CD4-positive, alpha-beta T cell (primary cell): ENCODE measurements around the gene PLPPR1. TPM values are rescaled to one million over a fixed set of nuclear protein-coding genes. Genes with fewer than 3 reads are reported as not detected.

Source experiments
- ATAC-seq: fragments of 200-7000 bp; cut with Tn5 transposase; one replicate; pipeline ENCODE4 v1.10.0; 2022; ENCODE audit warnings: mild to moderate bottlenecking; ENCODE audit not compliant: poor library complexity
- CTCF ChIA-PET: fragments of 350-600 bp; sonication (Branson Sonifier 250); formaldehyde crosslinking; loops from one replicate; lab custom pipeline; 2021; ENCODE audit warnings: antibody characterized with exemption, inconsistent platforms; lab: Charles Lee
- POLR2A ChIA-PET: fragments of 350-600 bp; sonication (Branson Sonifier 250); formaldehyde crosslinking; loops from one replicate; lab custom pipeline; 2021; ENCODE audit warnings: antibody characterized with exemption, inconsistent platforms; lab: Charles Lee
- DNase-seq, 14 experiments: peaks; one replicate each; pipeline ENCODE4 v3.0.0-alpha.2; 2013 to 2020; ENCODE audit warnings: mixed read lengths in 2 of 14
- H3K27ac ChIP-seq, 2 donors: one replicate each; pipeline versions ENCODE4 v1.5.1 to v1.7.0; 2013; ENCODE audit warnings: low read length in 2 of 2, low read depth in 1 of 2, mild to moderate bottlenecking in 1 of 2
- H3K27me3 ChIP-seq, 2 experiments: 1 replicate in 1 of 2; 2 replicates in 1 of 2; pipeline versions ENCODE4 v1.6.1 to v1.7.0; 2013; ENCODE audit warnings: low read length in 2 of 2, control low read depth in 1 of 2, mild to moderate bottlenecking in 1 of 2, moderate library complexity in 1 of 2; ENCODE audit not compliant: insufficient read depth in 2 of 2, control insufficient read depth in 1 of 2
- H3K36me3 ChIP-seq: one replicate; pipeline ENCODE4 v1.6.1; 2013; ENCODE audit warnings: low read length, control low read depth; ENCODE audit not compliant: insufficient read depth
- H3K4me1 ChIP-seq: one replicate; pipeline ENCODE4 v1.6.1; 2013; ENCODE audit warnings: low read length, control low read depth; ENCODE audit not compliant: insufficient read depth
- H3K4me3 ChIP-seq: one replicate; pipeline ENCODE4 v1.5.1; 2013; ENCODE audit warnings: mild to moderate bottlenecking, low read length, moderate library complexity
- H3K9me3 ChIP-seq, 2 experiments: 1 replicate in 1 of 2; 2 replicates in 1 of 2; pipeline versions ENCODE4 v1.6.1 to v1.7.0; 2013; ENCODE audit warnings: low read length in 2 of 2, mild to moderate bottlenecking in 2 of 2, control low read depth in 1 of 2, moderate library complexity in 1 of 2; ENCODE audit not compliant: control insufficient read depth in 1 of 2, insufficient read depth in 1 of 2
- H3K27ac Mint-ChIP-seq: one replicate; pipeline ENCODE4 v1.8.0; 2020; ENCODE audit warnings: mixed read lengths
- H3K27me3 Mint-ChIP-seq: one replicate; pipeline ENCODE4 v1.8.0; 2021; ENCODE audit warnings: mixed read lengths
- H3K36me3 Mint-ChIP-seq: one replicate; pipeline ENCODE4 v1.8.0; 2021; ENCODE audit warnings: low read depth, mixed read lengths
- H3K4me1 Mint-ChIP-seq: one replicate; pipeline ENCODE4 v1.8.0; 2021; ENCODE audit warnings: low read depth, mixed read lengths
- H3K4me3 Mint-ChIP-seq: one replicate; pipeline ENCODE4 v1.8.0; 2020; ENCODE audit warnings: mild to moderate bottlenecking, mixed read lengths
- H3K9me3 Mint-ChIP-seq: one replicate; pipeline ENCODE4 v1.8.0; 2020; ENCODE audit warnings: mixed read lengths
- intact Hi-C, 2 experiments: fragments of 100-400 bp; cut with DNase I in 1 of 2; cut with micrococcal nuclease in 1 of 2; formaldehyde crosslinking; loops; one replicate each; pipeline versions ENCODE4 v1.15.1 to v1.9.0; 2023 to 2025; cut with DNase I, micrococcal nuclease
- total RNA-seq, 174 experiments: library from RNA in 2 of 174; stranded (reverse) in 2 of 174; gene quantifications; one replicate each; pipeline ENCODE4 v1.2.3 and lab custom pipeline; 2021 to 2026
- TF ChIP-seq, protein P1 (sequence below): fragments of 200-600 bp; IDR thresholded peaks from one replicate; pipeline ENCODE4 v1.8.0; 2022; ENCODE audit warnings: antibody characterized with exemption, mild to moderate bottlenecking

PLPPR1 gene
- total RNA-seq, 2 experiments from 2014 or later: not detected

- Mint-ChIP-seq H3K4me1 (no peaks in the 10 kb centered on the region), H3K36me3 (no peaks in the 10 kb centered on the region), H3K9me3 (peaks cover 4% of the 10 kb centered on the region), H3K4me3 (no peak overlapping the region), H3K27ac (no peak overlapping the region), H3K27me3 (no peaks in the 10 kb centered on the region)
- H3K9me3 ChIP-seq: peaks cover 0 to 3% of the 10 kb centered on the region in 2 experiments
- CTCF ChIA-PET: no interaction called here
- no peaks in the 10 kb centered on the region for H3K36me3 ChIP-seq
- no peak for DNase-seq
- no peak overlapping the region for H3K4me3 ChIP-seq
- H3K4me1 ChIP-seq: no peaks in the 10 kb centered on the region
- TF ChIP-seq, protein P1, sequence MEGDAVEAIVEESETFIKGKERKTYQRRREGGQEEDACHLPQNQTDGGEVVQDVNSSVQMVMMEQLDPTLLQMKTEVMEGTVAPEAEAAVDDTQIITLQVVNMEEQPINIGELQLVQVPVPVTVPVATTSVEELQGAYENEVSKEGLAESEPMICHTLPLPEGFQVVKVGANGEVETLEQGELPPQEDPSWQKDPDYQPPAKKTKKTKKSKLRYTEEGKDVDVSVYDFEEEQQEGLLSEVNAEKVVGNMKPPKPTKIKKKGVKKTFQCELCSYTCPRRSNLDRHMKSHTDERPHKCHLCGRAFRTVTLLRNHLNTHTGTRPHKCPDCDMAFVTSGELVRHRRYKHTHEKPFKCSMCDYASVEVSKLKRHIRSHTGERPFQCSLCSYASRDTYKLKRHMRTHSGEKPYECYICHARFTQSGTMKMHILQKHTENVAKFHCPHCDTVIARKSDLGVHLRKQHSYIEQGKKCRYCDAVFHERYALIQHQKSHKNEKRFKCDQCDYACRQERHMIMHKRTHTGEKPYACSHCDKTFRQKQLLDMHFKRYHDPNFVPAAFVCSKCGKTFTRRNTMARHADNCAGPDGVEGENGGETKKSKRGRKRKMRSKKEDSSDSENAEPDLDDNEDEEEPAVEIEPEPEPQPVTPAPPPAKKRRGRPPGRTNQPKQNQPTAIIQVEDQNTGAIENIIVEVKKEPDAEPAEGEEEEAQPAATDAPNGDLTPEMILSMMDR: no peak
- no peak for ATAC-seq
- POLR2A ChIA-PET: no interaction called here
- intact Hi-C loops: no loop called here
- no peak overlapping the region for H3K27ac ChIP-seq
- no peaks in the 10 kb centered on the region for H3K27me3 ChIP-seq
Observed at GRCh38 chr9:101132801-101133200, 104.3 kb downstream of the PLPPR1 start.

DNA sequence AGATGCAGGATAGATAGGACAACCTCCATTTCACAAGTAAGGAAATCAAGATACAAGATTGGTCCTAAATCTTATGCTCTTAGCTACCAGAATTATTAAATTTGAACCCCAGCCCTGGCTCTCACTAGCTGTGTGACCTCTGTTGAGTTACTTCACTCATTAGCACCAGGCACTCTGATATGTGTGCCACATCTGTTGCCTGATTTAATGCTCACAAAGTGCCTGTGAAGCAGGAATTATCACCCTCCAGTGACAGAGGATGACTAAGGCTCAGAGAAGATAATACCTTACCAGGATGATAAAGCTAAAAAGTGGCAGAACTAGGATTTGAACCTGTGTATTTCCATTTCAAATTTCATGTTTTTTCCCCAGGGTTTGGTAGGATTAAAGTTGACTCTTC, 110.0 kb downstream of the PLPPR1 start:
- H3K9me3 Mint-ChIP-seq: peaks cover 5% of the 10 kb centered on the region
- Histone ChIP-seq H3K27ac (no peak overlapping the region), H3K9me3 (peaks cover 0 to 3% of the 10 kb centered on the region in 2 experiments), H3K4me1 (no peaks in the 10 kb centered on the region), H3K36me3 (no peaks in the 10 kb centered on the region), H3K27me3 (no peaks in the 10 kb centered on the region), H3K4me3 (no peak overlapping the region)
- H3K4me1 Mint-ChIP-seq: no peaks in the 10 kb centered on the region
- H3K36me3 Mint-ChIP-seq: no peaks in the 10 kb centered on the region
- no peak overlapping the region for H3K4me3 Mint-ChIP-seq
- no peak for ATAC-seq
- no peaks in the 10 kb centered on the region for H3K27me3 Mint-ChIP-seq
- CTCF ChIA-PET: interaction anchor here (0.8 to 1.3 kb wide), 2 partner anchors 8 to 10 kb away, joined by 3 read pairs; no protein-coding TSS in a partner anchor
- no peak overlapping the region for H3K27ac Mint-ChIP-seq
- intact Hi-C loops: no loop called here
- TF ChIP-seq, protein P1: no peak
- POLR2A ChIA-PET: no interaction called here
- DNase-seq: no peak

DNA sequence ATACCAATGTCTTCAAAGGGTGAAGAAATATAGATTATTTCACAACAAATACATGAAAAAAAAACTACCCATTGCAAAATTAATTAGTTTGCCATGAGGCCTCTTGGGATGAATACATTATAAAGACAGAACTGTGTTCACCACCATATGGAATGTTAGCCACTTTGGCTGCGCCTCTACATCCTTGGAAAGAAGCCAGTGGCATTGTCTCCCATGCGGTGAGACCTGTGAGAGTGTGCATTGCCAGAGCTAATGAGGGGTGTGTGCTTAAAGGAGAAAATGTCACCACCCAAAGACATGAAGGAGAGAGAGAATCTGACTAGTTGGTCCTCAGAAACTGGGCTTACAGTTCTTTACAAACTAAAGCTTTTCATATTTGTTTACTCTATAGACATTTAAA, 110.6 kb downstream of the PLPPR1 start:
- ChIA-PET CTCF (interaction anchor here (0.8 to 1.3 kb wide), 2 partner anchors 9 to 11 kb away, joined by 3 read pairs; no protein-coding TSS in a partner anchor), POLR2A (no interaction called here)
- TF ChIP-seq, protein P1: no peak
- Histone ChIP-seq H3K27ac (no peak overlapping the region), H3K4me1 (no peaks in the 10 kb centered on the region), H3K27me3 (no peaks in the 10 kb centered on the region), H3K9me3 (peaks cover 0 to 3% of the 10 kb centered on the region in 2 experiments), H3K4me3 (no peak overlapping the region), H3K36me3 (no peaks in the 10 kb centered on the region)
- Mint-ChIP-seq H3K36me3 (no peaks in the 10 kb centered on the region), H3K4me3 (no peak overlapping the region), H3K27ac (no peak overlapping the region), H3K27me3 (no peaks in the 10 kb centered on the region), H3K4me1 (no peaks in the 10 kb centered on the region), H3K9me3 (peaks cover 5% of the 10 kb centered on the region)
- DNase-seq: no peak
- no peak for ATAC-seq
- intact Hi-C loops: no loop called here
